H9 (cell line): ENCODE results near the gene TMEM269. TPM values are rescaled to one million over a fixed set of nuclear protein-coding genes. Genes with fewer than 3 reads are reported as not detected.

Experiments
- DNase-seq: peaks from one replicate; pipeline ENCODE4 v3.0.0-alpha.2; 2017
- H2AFZ ChIP-seq: one replicate; pipeline ENCODE4 v1.6.1; 2013; ENCODE audit warnings: mild to moderate bottlenecking, low read length, control low read depth, moderate library complexity
- H2AK5ac ChIP-seq: 2 replicates; pipeline ENCODE4 v1.6.1; 2013; ENCODE audit warnings: low read length, control low read depth, mixed read lengths; ENCODE audit not compliant: insufficient read length
- H2BK120ac ChIP-seq: one replicate; pipeline ENCODE4 v1.6.1; 2013; ENCODE audit warnings: low read depth, mild to moderate bottlenecking, low read length, control low read depth, inconsistent platforms; ENCODE audit not compliant: poor library complexity, severe bottlenecking
- H2BK12ac ChIP-seq: 2 replicates; pipeline ENCODE4 v1.6.1; 2013; ENCODE audit warnings: low read length, control low read depth, mixed read lengths, low read depth; ENCODE audit not compliant: insufficient read length
- H2BK15ac ChIP-seq: 2 replicates; pipeline ENCODE4 v1.6.1; 2013; ENCODE audit warnings: low read depth, low read length, control low read depth
- H2BK20ac ChIP-seq: one replicate; pipeline ENCODE4 v1.6.1; 2013; ENCODE audit warnings: low read depth, mild to moderate bottlenecking, low read length, control low read depth, inconsistent platforms; ENCODE audit not compliant: poor library complexity, severe bottlenecking
- H2BK5ac ChIP-seq: 2 replicates; pipeline ENCODE4 v1.6.1; 2013; ENCODE audit warnings: low read length, control low read depth, mixed read lengths; ENCODE audit not compliant: insufficient read length
- H3K14ac ChIP-seq: 2 replicates; pipeline ENCODE4 v1.6.1; 2013; ENCODE audit warnings: low read length, control low read depth; ENCODE audit not compliant: insufficient read depth
- H3K18ac ChIP-seq: 2 replicates; pipeline ENCODE4 v1.6.1; 2013; ENCODE audit warnings: low read depth, mild to moderate bottlenecking, mixed read lengths, low read length, control low read depth; ENCODE audit not compliant: insufficient read length
- H3K23ac ChIP-seq: 2 replicates; pipeline ENCODE4 v1.6.1; 2013; ENCODE audit warnings: low read length, control low read depth, mixed read lengths, low read depth; ENCODE audit not compliant: insufficient read length
- H3K23me2 ChIP-seq: 2 replicates; pipeline ENCODE4 v1.6.1; 2013; ENCODE audit warnings: low read depth, mild to moderate bottlenecking, mixed read lengths, low read length, control low read depth; ENCODE audit not compliant: insufficient read length, poor library complexity, severe bottlenecking
- H3K27ac ChIP-seq: 2 replicates; pipeline ENCODE4 v1.5.1; 2013; ENCODE audit warnings: low read length, control low read depth, mixed read lengths, low read depth; ENCODE audit not compliant: insufficient read length
- H3K27me3 ChIP-seq: 2 replicates; pipeline ENCODE4 v1.6.1; 2013; ENCODE audit warnings: low read length, control low read depth, inconsistent platforms; ENCODE audit not compliant: insufficient read depth
- H3K4ac ChIP-seq: 2 replicates; pipeline ENCODE4 v1.6.1; 2013; ENCODE audit warnings: low read depth, mild to moderate bottlenecking, control low read depth, inconsistent platforms, low read length, moderate library complexity
- H3K4me1 ChIP-seq: 2 replicates; pipeline ENCODE4 v1.6.1; 2013; ENCODE audit warnings: low read length, control low read depth, inconsistent platforms; ENCODE audit not compliant: insufficient read depth
- H3K4me2 ChIP-seq: 2 replicates; pipeline ENCODE4 v1.6.1; 2013; ENCODE audit warnings: low read length, control low read depth, mixed read lengths; ENCODE audit not compliant: insufficient read length, insufficient read depth
- H3K56ac ChIP-seq: 2 replicates; pipeline ENCODE4 v1.6.1; 2013; ENCODE audit warnings: low read depth, mild to moderate bottlenecking, mixed read lengths, low read length, control low read depth; ENCODE audit not compliant: insufficient read length
- H3K79me1 ChIP-seq: 2 replicates; pipeline ENCODE4 v1.6.1; 2013; ENCODE audit warnings: low read depth, mild to moderate bottlenecking, moderate library complexity, low read length, control low read depth, inconsistent platforms; ENCODE audit not compliant: insufficient read depth, poor library complexity, severe bottlenecking
- H3K79me2 ChIP-seq: 2 replicates; pipeline ENCODE4 v1.6.1; 2013; ENCODE audit warnings: low read length, control low read depth, inconsistent platforms; ENCODE audit not compliant: insufficient read depth
- H3K9ac ChIP-seq: 2 replicates; pipeline ENCODE4 v1.6.1; 2013; ENCODE audit warnings: low read length, control low read depth, mixed read lengths; ENCODE audit not compliant: insufficient read length; ENCODE audit errors: extremely low read depth
- H3K9me3 ChIP-seq: one replicate; pipeline ENCODE4 v1.6.1; 2013; ENCODE audit warnings: low read depth, low read length, inconsistent platforms; ENCODE audit not compliant: control insufficient read depth
- H3T11ph ChIP-seq: one replicate; pipeline ENCODE4 v1.6.1; 2013; ENCODE audit warnings: mild to moderate bottlenecking, low read length, control low read depth, inconsistent platforms
- H4K20me1 ChIP-seq: one replicate; pipeline ENCODE4 v1.6.1; 2013; ENCODE audit not compliant: control insufficient read depth, insufficient read length, insufficient read depth
- H4K5ac ChIP-seq: 2 replicates; pipeline ENCODE4 v1.6.1; 2013; ENCODE audit warnings: low read depth, mild to moderate bottlenecking, mixed read lengths, low read length, control low read depth; ENCODE audit not compliant: insufficient read length
- H4K8ac ChIP-seq: replicated peaks from 2 replicates; pipeline ENCODE4 v1.6.1; 2013; ENCODE audit warnings: low read length, control low read depth, mixed read lengths, low read depth; ENCODE audit not compliant: insufficient read length
- H4K91ac ChIP-seq: 2 replicates; pipeline ENCODE4 v1.6.1; 2013; ENCODE audit warnings: low read depth, mild to moderate bottlenecking, moderate library complexity, mixed read lengths, low read length, control low read depth; ENCODE audit not compliant: insufficient read length
- H3K27ac Mint-ChIP-seq, 3 experiments: 2 replicates in 2 of 3; 3 replicates in 1 of 3; pipeline ENCODE4 v1.8.0; 2020 to 2021; ENCODE audit warnings: mixed read lengths in 3 of 3, mild to moderate bottlenecking in 1 of 3, moderate library complexity in 1 of 3
- H3K27me3 Mint-ChIP-seq: 2 replicates; pipeline ENCODE4 v1.8.0; 2021; ENCODE audit warnings: low read depth, mild to moderate bottlenecking, moderate library complexity, mixed read lengths
- H3K36me3 Mint-ChIP-seq, 3 experiments: 2 replicates in 2 of 3; 3 replicates in 1 of 3; pipeline ENCODE4 v1.8.0; 2020 to 2021; ENCODE audit warnings: low read depth in 3 of 3, mixed read lengths in 3 of 3; ENCODE audit not compliant: insufficient read depth in 1 of 3
- H3K4me1 Mint-ChIP-seq, 2 experiments: 2 replicates each; pipeline ENCODE4 v1.8.0; 2020; ENCODE audit warnings: mixed read lengths in 2 of 2
- H3K4me3 Mint-ChIP-seq, 2 experiments: 2 replicates in 1 of 2; 3 replicates in 1 of 2; pipeline ENCODE4 v1.8.0; 2020 to 2021; ENCODE audit warnings: mild to moderate bottlenecking in 2 of 2, mixed read lengths in 2 of 2, moderate library complexity in 1 of 2
- H3K9me3 Mint-ChIP-seq, 2 experiments: 2 replicates in 1 of 2; 3 replicates in 1 of 2; pipeline ENCODE4 v1.8.0; 2020; ENCODE audit warnings: mild to moderate bottlenecking in 2 of 2, mixed read lengths in 2 of 2, moderate library complexity in 1 of 2
- WGBS: extraction: QIAGEN DNeasy Blood & Tissue Kit; methylation state at CpG from one replicate; pipeline ENCODE4 v1.1.7; 2013; ENCODE audit warnings: missing lambda C conversion rate, low lambda C conversion rate, mixed read lengths; ENCODE audit not compliant: insufficient read length; ENCODE audit errors: extremely low coverage; 5-methylcytosine and 5-hydroxymethylcytosine counted together
- total RNA-seq: library from RNA; stranded (reverse); gene quantifications from 2 replicates; pipeline ENCODE4 v1.2.1, GENCODE V29; 2021
- TF ChIP-seq, protein P1 (sequence below): fragments of 200-600 bp; sonication (generic); conservative IDR thresholded peaks from 3 replicates; pipeline ENCODE4 v1.8.0; 2021; ENCODE audit warnings: antibody characterized with exemption, mild to moderate bottlenecking

The TMEM269 gene
- total RNA-seq, 1 experiment from 2014 or later: 0.17 TPM

DNA sequence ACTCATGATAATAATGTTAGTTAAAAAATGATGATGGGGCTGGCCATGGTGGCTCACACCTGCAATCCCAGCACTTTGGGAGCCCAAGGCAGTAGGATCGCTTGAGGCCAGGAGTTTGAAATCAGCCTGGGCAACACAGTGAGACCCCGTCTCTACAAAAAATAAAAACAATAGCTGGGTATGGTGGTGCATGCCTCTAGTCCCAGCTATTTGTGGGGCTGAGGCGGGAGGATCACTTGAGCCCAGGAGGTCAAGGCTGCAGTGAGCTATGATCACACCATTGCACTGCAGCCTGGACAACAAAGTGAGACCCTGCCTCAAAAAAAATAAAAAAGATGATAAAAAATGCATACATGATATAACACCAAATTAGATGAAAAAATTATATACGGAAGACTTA, 23.2 kb upstream of the TMEM269 start:
- Histone ChIP-seq H3K4ac (no peak overlapping the region), H3K9ac (no peak overlapping the region), H2BK5ac (no peak overlapping the region), H3K18ac (no peak overlapping the region), H2AFZ (no peak overlapping the region), H4K20me1 (no peaks in the 10 kb centered on the region), H3K27ac (no peak overlapping the region), H3T11ph (no peak overlapping the region), H2BK20ac (no peak overlapping the region), H2AK5ac (no peak overlapping the region), H3K79me1 (no peaks in the 10 kb centered on the region), H3K4me2 (no peak overlapping the region), H3K23me2 (peaks cover 7% of the 10 kb centered on the region), H4K5ac (no peak overlapping the region), H2BK12ac (no peak overlapping the region), H3K27me3 (no peaks in the 10 kb centered on the region), H3K23ac (no peak overlapping the region), H2BK120ac (no peak overlapping the region), H4K8ac (no peak overlapping the region), H3K4me1 (no peaks in the 10 kb centered on the region), H4K91ac (no peak overlapping the region), H3K9me3 (no peaks in the 10 kb centered on the region), H3K14ac (no peak overlapping the region), H2BK15ac (no peak overlapping the region), H3K79me2 (no peaks in the 10 kb centered on the region), H3K56ac (no peak overlapping the region)
- H3K4me3 Mint-ChIP-seq: no peak overlapping the region
- H3K4me1 Mint-ChIP-seq: peaks cover 0 to 3% of the 10 kb centered on the region in 2 experiments; a peak in 3 of 4 replicates
- no peaks in the 10 kb centered on the region for H3K9me3 Mint-ChIP-seq
- TF ChIP-seq, protein P1, sequence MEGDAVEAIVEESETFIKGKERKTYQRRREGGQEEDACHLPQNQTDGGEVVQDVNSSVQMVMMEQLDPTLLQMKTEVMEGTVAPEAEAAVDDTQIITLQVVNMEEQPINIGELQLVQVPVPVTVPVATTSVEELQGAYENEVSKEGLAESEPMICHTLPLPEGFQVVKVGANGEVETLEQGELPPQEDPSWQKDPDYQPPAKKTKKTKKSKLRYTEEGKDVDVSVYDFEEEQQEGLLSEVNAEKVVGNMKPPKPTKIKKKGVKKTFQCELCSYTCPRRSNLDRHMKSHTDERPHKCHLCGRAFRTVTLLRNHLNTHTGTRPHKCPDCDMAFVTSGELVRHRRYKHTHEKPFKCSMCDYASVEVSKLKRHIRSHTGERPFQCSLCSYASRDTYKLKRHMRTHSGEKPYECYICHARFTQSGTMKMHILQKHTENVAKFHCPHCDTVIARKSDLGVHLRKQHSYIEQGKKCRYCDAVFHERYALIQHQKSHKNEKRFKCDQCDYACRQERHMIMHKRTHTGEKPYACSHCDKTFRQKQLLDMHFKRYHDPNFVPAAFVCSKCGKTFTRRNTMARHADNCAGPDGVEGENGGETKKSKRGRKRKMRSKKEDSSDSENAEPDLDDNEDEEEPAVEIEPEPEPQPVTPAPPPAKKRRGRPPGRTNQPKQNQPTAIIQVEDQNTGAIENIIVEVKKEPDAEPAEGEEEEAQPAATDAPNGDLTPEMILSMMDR: no peak
- H3K27me3 Mint-ChIP-seq: no peaks in the 10 kb centered on the region
- peaks cover 9 to 42% (median 39%) of the 10 kb centered on the region in 3 experiments; a peak in 6 of 7 replicates for H3K36me3 Mint-ChIP-seq
- DNase-seq: no peak
- H3K27ac Mint-ChIP-seq: no peak overlapping the region
- no CpG with 5 or more reads among the region's 4 CpGs for WGBS
